IPS DF 19.7 (cell line): ENCODE data around the gene RBBP4.
A peak's percentile ranks its signal among the peaks of the same experiment; 100 is the strongest.
"Not testable (repeated sequence)": the region's sequence is repeated elsewhere in the genome, so short reads cannot be mapped to it uniquely, and the experiment has no call there.

ENCODE experiments used
- DNase-seq: peaks from one replicate; pipeline ENCODE4 v3.0.0-alpha.2; 2013; ENCODE audit warnings: low read depth, low spot score

Gene RBBP4

GRCh38 chr1:32639489-32640075, 11.4 kb upstream of the RBBP4 start:
- DNase-seq, result no peak

GRCh38 chr1:32642292-32642827, 8.6 kb upstream of the RBBP4 start:
- DNase-seq, result not testable (repeated sequence)

DNA sequence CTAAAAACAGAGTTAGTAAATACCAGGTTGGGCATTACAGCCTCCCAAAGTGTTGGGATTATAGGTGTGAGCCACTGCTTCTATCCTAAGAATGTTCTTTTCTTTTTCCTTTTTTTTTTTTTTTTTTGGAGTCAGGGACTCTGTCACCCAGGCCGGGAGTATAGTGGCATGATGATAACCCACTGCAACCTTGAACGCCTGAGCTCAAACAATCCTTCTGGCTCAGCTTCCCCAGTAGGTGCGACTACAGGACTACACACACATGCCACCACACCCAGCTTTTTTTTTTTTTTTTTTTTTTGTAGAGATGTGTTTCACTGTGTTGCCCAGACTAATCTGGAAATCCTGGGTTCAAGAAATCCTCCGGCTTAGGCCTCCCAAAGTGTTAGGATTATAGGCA, 6.6 kb upstream of the RBBP4 start:
- no peak for DNase-seq

DNA sequence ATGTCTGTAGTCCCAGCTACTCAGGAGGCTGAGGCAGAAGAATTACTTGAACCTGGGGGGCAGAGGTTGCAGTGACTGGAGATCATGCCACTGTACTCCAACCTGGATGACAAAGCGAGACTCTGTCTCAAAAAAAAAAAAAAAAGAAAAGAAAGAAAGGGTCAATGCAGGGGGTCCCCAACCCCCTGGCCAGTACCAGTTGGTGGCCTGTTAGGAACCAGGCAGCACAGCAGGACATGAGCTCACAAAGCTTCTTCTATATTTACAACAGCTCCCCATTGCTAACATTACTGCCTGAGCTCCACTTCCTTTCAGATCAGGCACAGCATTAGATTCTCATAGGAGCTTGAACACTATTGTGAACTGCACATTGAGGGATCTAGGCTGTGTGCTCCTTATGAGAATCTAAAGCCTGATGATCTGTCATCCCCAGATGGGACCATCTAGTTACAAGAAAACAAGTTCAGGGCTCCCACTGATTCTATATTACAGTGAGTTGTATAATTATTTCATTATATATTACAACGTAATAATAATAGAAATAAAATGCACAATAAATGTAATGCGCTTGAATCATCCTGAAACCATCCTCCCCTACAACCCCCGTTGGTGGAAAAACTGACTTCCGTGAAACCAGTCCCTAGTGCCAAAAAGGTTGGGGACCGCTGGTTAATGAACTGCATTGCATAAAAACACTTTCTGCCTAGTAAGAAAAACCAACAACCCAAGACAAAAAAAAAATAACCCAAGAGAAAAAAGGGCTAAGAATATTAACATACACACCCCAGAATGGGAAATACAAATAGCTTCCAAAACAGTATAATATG, 3.5 kb upstream of the RBBP4 start:
- DNase-seq, result no peak

- DNase-seq, result peak; percentile 88
Measured at GRCh38 chr1:32650248-32650751, 708 bp upstream of the RBBP4 start, which contains the start of gene ZBTB8OS. TSS of gene ZBTB8OS (minus strand) at chr1:32650550. CDS start at chr1:32650529, 21 bp downstream.

GRCh38 chr1:32651461-32652073, 559 bp downstream of the RBBP4 start:
- DNase-seq, result no peak

- no peak for DNase-seq
Measured at GRCh38 chr1:32652244-32652962, 1.4 kb downstream of the RBBP4 start.

DNA sequence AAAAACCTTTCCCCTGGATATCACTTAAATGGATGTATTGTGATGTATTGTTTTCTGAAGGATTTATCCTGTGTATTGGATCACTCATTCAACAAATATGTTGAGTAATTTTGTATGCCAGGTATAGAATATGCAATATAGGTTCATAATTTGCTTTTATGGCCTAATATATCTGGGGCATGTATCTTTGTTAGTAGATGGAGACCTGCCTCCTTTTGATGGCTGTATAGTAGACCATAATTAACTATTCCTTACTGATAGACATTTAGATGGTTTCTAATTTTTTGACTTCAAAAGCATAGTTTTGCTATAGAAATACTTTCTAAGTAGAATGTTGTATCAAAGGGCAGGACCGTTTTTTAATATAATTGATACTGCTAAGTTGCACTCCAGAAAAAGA, 8.6 kb downstream of the RBBP4 start:
- no peak for DNase-seq

DNA sequence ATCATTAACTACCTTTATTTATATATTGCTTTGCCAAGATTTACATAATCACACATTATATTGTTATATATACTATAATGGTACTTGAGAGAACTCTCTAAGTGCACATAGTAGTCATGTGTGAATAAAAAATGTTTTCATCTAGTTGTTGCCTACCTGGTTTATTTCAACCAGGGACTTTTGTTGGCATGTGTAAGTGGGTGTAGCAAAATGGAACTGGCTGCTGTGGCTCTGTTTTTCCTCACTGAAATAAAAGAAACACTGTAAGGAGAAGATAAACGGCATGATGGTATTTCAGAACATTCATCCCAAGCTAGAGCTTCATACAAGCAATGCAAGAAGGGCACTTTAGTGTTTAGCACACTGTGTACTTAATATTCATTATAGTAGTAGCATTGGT, 14.9 kb downstream of the RBBP4 start:
- DNase-seq, result no peak

- no peak for DNase-seq
Measured at GRCh38 chr1:32666901-32667566, 16.0 kb downstream of the RBBP4 start.

DNA sequence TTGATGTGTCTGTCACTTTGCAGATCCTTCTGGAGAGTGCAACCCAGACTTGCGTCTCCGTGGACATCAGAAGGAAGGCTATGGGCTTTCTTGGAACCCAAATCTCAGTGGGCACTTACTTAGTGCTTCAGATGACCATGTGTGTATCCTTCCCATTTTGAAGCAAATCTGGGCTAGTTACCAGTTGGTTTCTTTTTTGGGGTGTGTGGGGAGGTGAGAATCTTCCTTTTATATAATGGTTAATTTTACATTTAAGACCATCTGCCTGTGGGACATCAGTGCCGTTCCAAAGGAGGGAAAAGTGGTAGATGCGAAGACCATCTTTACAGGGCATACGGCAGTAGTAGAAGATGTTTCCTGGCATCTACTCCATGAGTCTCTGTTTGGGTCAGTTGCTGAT, 17.7 kb downstream of the RBBP4 start:
- DNase-seq, result not testable (repeated sequence)

GRCh38 chr1:32676945-32677344, 25.9 kb downstream of the RBBP4 start:
- no peak for DNase-seq

DNA sequence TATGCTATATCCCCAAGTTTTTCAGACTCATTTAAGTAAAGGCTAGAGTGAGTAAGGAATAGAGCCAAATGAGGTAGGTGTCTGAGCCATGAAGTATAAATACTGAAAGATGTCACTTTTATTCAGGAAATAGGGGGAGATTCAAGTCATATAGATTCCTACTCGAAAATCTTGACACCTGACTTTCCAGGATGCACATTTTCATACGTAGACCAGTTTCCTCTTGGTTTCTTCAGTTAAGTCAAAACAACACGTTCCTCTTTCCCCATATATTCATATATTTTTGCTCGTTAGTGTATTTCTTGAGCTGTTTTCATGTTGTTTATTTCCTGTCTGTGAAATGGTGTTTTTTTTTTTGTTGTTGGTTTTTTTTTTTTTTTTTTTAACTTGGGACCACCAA, 29.0 kb downstream of the RBBP4 start:
- DNase-seq, result not testable (repeated sequence)

- DNase-seq, result no peak
Measured at GRCh38 chr1:32680642-32681041, 29.6 kb downstream of the RBBP4 start.

- no peak for DNase-seq
Measured at GRCh38 chr1:32681509-32681908, 30.5 kb downstream of the RBBP4 start.

DNA sequence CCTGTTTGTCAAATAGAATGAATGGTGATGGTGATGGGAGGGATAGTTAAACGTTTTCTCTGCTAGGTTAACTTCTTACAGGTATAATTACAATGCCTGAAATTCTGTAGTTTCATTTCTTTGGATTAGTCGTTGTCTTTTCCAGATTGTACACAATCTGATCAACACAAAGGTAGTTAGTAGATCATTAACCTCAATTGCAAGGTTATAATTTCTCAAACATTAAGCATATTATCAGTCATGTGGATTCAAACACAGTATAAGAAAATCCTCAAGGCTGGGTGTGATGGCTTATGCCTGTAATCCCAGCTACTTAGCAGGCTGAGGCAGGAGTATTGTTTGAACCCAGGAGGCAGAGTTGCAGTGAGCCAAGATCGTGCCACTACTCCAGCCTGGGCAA, 31.0 kb downstream of the RBBP4 start:
- no peak for DNase-seq

DNA sequence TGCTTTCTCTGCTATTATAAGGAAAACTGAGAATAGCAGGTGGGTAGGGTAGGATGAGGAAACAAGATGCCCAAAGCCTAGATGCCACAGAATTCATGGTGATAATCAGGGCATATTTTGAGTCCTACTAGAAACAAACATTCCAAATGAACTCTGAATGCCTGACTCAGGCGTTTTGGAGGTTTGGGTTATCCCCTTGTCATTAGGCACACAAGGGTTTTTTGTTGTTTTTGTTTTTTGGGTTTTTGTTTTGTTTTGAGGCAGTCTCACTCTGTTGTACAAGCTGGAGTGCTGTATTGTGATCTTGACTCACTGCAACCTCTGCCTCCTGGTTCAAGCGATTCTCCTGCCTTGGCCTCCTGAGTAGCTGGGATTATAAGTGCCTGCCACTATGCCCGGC, 32.4 kb downstream of the RBBP4 start:
- no peak for DNase-seq

DNA sequence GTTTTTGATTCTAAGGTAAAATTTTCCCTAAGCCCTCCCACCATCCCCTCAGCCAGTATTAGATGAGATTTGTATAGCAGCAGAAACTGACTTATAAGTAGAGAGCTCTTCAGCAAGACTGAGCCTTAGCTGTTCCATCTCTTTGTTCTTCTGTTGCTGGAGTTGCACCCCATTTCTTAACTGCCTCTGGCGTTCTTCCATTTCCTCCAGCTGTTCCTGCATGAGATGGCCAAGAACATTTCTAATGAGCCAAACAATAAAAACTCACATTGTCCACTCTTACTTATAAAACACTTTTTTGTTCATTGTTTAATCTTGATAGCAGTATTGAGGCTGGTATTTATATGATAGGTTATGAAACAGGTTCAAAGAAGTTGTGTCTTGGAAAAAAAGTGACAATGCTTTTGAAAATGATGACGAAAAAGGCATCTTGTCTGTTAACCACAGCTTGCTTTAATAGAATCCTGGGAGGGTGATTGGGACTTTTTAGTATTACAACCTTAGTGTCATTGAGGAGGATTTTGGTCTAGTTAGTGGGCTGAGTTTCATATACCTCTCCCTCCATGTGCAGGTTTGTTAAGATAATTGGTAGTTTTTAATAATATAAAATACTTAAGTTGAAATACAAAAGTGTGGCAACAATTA, 33.3 kb downstream of the RBBP4 start:
- DNase-seq, result no peak

GRCh38 chr1:32685498-32685897, 34.5 kb downstream of the RBBP4 start:
- DNase-seq, result no peak

GRCh38 chr1:32686387-32686786, 35.4 kb downstream of the RBBP4 start:
- DNase-seq, result no peak
